ENCODE results near the gene PLPPR3.

PLPPR3 gene

GRCh38 chr19:801030-801860, 20.5 kb downstream of the PLPPR3 start:
- no peak for TF ChIP-seq CTCF (IDR thresholded peaks at IDR 0.05; ENCODE audit: extremely low read depth, insufficient read depth, missing control alignments)
- in situ Hi-C loops (cut with MboI; ENCODE audit: low pct_unique_long_range_greater_than_20kb, low sequenced_read_pairs, unreplicated experiment), result no loop called here
- no peak for DNase-seq (ENCODE audit: low spot score)

- in situ Hi-C loops (cut with MboI; ENCODE audit: low pct_unique_long_range_greater_than_20kb, low sequenced_read_pairs, unreplicated experiment), result no loop called here
- DNase-seq (ENCODE audit: low spot score), result no peak
- no peak for TF ChIP-seq CTCF (IDR thresholded peaks at IDR 0.05; ENCODE audit: extremely low read depth, insufficient read depth, missing control alignments)
Observed at GRCh38 chr19:800360-801029, 21.3 kb downstream of the PLPPR3 start.

- peak; percentile 8 for TF ChIP-seq CTCF (IDR thresholded peaks at IDR 0.05; ENCODE audit: extremely low read depth, insufficient read depth, missing control alignments)
- in situ Hi-C loops (cut with MboI; ENCODE audit: low pct_unique_long_range_greater_than_20kb, low sequenced_read_pairs, unreplicated experiment), result no loop called here
- no peak for DNase-seq (ENCODE audit: low spot score)
Observed at GRCh38 chr19:799076-799881, 22.5 kb downstream of the PLPPR3 start.

- no peak for TF ChIP-seq CTCF (IDR thresholded peaks at IDR 0.05; ENCODE audit: extremely low read depth, insufficient read depth, missing control alignments)
- in situ Hi-C loops (cut with MboI; ENCODE audit: low pct_unique_long_range_greater_than_20kb, low sequenced_read_pairs, unreplicated experiment), result no loop called here
- DNase-seq (ENCODE audit: low spot score), result no peak
Observed at GRCh38 chr19:798415-799075, 23.2 kb downstream of the PLPPR3 start.

- in situ Hi-C loops (cut with MboI; ENCODE audit: low pct_unique_long_range_greater_than_20kb, low sequenced_read_pairs, unreplicated experiment), result no loop called here
- no peak for TF ChIP-seq CTCF (IDR thresholded peaks at IDR 0.05; ENCODE audit: extremely low read depth, insufficient read depth, missing control alignments)
- peak; percentile 100 for DNase-seq (ENCODE audit: low spot score)
Observed at GRCh38 chr19:797528-798414, 24.0 kb downstream of the PLPPR3 start.

Measured in GM13977 (cell line).